Bronchial epithelial cell (primary cell): ENCODE results near the gene MALSU1. TPM values are rescaled to one million over a fixed set of nuclear protein-coding genes. Genes with fewer than 3 reads are reported as not detected.

Experiments
- DNase-seq: peaks from one replicate; pipeline ENCODE4 v3.0.0-alpha.2; 2010; ENCODE audit warnings: low read depth
- FAIRE-seq: peaks from 2 replicates; lab custom pipeline; 2011; peaks lifted over from hg19 to GRCh38; lab: Jason Lieb, UNC
- H3K27me3 ChIP-seq: 2 replicates; pipeline ENCODE4 v1.5.1; 2011; ENCODE audit warnings: low read length; ENCODE audit not compliant: control insufficient read depth, insufficient read depth
- H3K36me3 ChIP-seq: 2 replicates; pipeline ENCODE4 v1.5.1; 2011; ENCODE audit warnings: low read length; ENCODE audit not compliant: control insufficient read depth, insufficient read depth
- H3K4me3 ChIP-seq: 2 replicates; pipeline ENCODE4 v1.5.1; 2011; ENCODE audit warnings: mild to moderate bottlenecking, low read depth, low read length, control low read depth
- CTCF ChIP-seq: IDR thresholded peaks from 2 replicates; pipeline ENCODE4 v1.5.1; 2011; ENCODE audit warnings: mild to moderate bottlenecking, moderate library complexity, low read length, control low read depth, inconsistent platforms; ENCODE audit not compliant: insufficient read depth, severe bottlenecking
- total RNA-seq: library from RNA; depleted of rRNA; stranded (reverse); fragments of >200 nt; gene quantifications from 2 replicates; pipeline ENCODE4 v1.2.1, GENCODE V29; 2014

MALSU1 gene
- total RNA-seq, 1 donor from 2014 or later: 61.6 TPM

- Histone ChIP-seq H3K27me3 (peaks cover 2% of the 10 kb centered on the region), H3K36me3 (no peaks in the 10 kb centered on the region), H3K4me3 (no peak overlapping the region)
- no peak for DNase-seq
- no peak for FAIRE-seq
- TF ChIP-seq CTCF: no peak
These were observed 46.5 kb downstream of the MALSU1 start for GRCh38 chr7:23345601-23346000.

GRCh38 chr7:23346316-23346715, 47.2 kb downstream of the MALSU1 start:
- H3K27me3 ChIP-seq: peaks cover 2% of the 10 kb centered on the region
- no peak for FAIRE-seq
- no peak overlapping the region for H3K4me3 ChIP-seq
- no peaks in the 10 kb centered on the region for H3K36me3 ChIP-seq
- DNase-seq: no peak
- no peak for TF ChIP-seq CTCF

GRCh38 chr7:23347033-23347681, 48.0 kb downstream of the MALSU1 start:
- DNase-seq: no peak
- no peak for TF ChIP-seq CTCF
- FAIRE-seq: no peak
- Histone ChIP-seq H3K36me3 (no peaks in the 10 kb centered on the region), H3K27me3 (peaks cover 2% of the 10 kb centered on the region), H3K4me3 (no peak overlapping the region)

GRCh38 chr7:23347682-23348180, 48.6 kb downstream of the MALSU1 start:
- DNase-seq (peak; percentile 94), FAIRE-seq (no peak)
- TF ChIP-seq CTCF: no peak
- Histone ChIP-seq H3K27me3 (peaks cover under 1% of the 10 kb centered on the region), H3K4me3 (no peak overlapping the region), H3K36me3 (no peaks in the 10 kb centered on the region)

- no peak overlapping the region for H3K4me3 ChIP-seq
- DNase-seq (peak; percentile 79), FAIRE-seq (no peak)
- H3K36me3 ChIP-seq: no peaks in the 10 kb centered on the region
- no peak for TF ChIP-seq CTCF
- H3K27me3 ChIP-seq: no peaks in the 10 kb centered on the region
These were observed 50.5 kb downstream of the MALSU1 start for GRCh38 chr7:23349484-23350157.
